Neuronal stem cell (in vitro differentiated cells): Measurements from ENCODE around the gene GOLM1.
A peak's percentile ranks its signal among the peaks of the same experiment; 100 is the strongest.

ENCODE experiments used
- DNase-seq: peaks from one replicate; pipeline ENCODE4 v3.0.0-alpha.2; 2013; ENCODE audit warnings: low spot score
- H2AFZ ChIP-seq: one replicate; pipeline ENCODE4 v1.6.1; 2013; ENCODE audit warnings: mild to moderate bottlenecking, low read length, inconsistent platforms
- H2AK5ac ChIP-seq: 2 replicates; pipeline ENCODE4 v1.6.1; 2013; ENCODE audit warnings: low read depth, mild to moderate bottlenecking, inconsistent platforms, low read length, moderate library complexity, mixed read lengths
- H2BK120ac ChIP-seq: 2 replicates; pipeline ENCODE4 v1.6.1; 2013; ENCODE audit warnings: low read depth, mild to moderate bottlenecking, inconsistent platforms, low read length, moderate library complexity, mixed read lengths
- H2BK12ac ChIP-seq: one replicate; pipeline ENCODE4 v1.6.1; 2013; ENCODE audit warnings: low read length, inconsistent platforms
- H2BK15ac ChIP-seq: 2 replicates; pipeline ENCODE4 v1.6.1; 2013; ENCODE audit warnings: mild to moderate bottlenecking, low read length, inconsistent platforms, mixed read lengths
- H2BK5ac ChIP-seq: one replicate; pipeline ENCODE4 v1.6.1; 2013; ENCODE audit warnings: inconsistent platforms, mild to moderate bottlenecking, low read length, moderate library complexity
- H3K14ac ChIP-seq: one replicate; pipeline ENCODE4 v1.6.1; 2013; ENCODE audit warnings: low read length, inconsistent platforms
- H3K18ac ChIP-seq: 2 replicates; pipeline ENCODE4 v1.6.1; 2013; ENCODE audit warnings: low read length, inconsistent platforms
- H3K23ac ChIP-seq: 2 replicates; pipeline ENCODE4 v1.6.1; 2013; ENCODE audit warnings: low read depth, mild to moderate bottlenecking, mixed read lengths, low read length, inconsistent platforms; ENCODE audit not compliant: poor library complexity
- H3K27ac ChIP-seq: replicated peaks from 3 replicates; pipeline ENCODE4 v1.5.1; 2013; ENCODE audit warnings: low read length, inconsistent platforms
- H3K27me3 ChIP-seq, 3 experiments: 2 replicates each; pipeline ENCODE4 v1.6.1; 2013; ENCODE audit warnings: low read length in 3 of 3, mild to moderate bottlenecking in 2 of 3, inconsistent platforms in 1 of 3, low read depth in 1 of 3, mixed read lengths in 1 of 3, moderate library complexity in 1 of 3; ENCODE audit not compliant: control insufficient read depth in 3 of 3, insufficient read depth in 3 of 3
- H3K36me3 ChIP-seq, 2 donors: replicated peaks in 1 of 2; 2 replicates each; pipeline ENCODE4 v1.6.1; 2013; ENCODE audit warnings: low read length in 2 of 2; ENCODE audit not compliant: control insufficient read depth in 2 of 2, insufficient read depth in 2 of 2
- H3K4ac ChIP-seq: 2 replicates; pipeline ENCODE4 v1.6.1; 2013; ENCODE audit warnings: inconsistent platforms, mild to moderate bottlenecking, low read length, moderate library complexity
- H3K4me1 ChIP-seq, 2 donors: 1 replicate in 1 of 2; 2 replicates in 1 of 2; pipeline ENCODE4 v1.6.1; 2013; ENCODE audit warnings: low read length in 2 of 2, low read depth in 1 of 2; ENCODE audit not compliant: control insufficient read depth in 2 of 2, insufficient read depth in 1 of 2
- H3K4me2 ChIP-seq: one replicate; pipeline ENCODE4 v1.6.1; 2013; ENCODE audit warnings: mild to moderate bottlenecking, low read length, inconsistent platforms; ENCODE audit not compliant: insufficient read depth, poor library complexity, severe bottlenecking
- H3K4me3 ChIP-seq, 2 donors: 2 replicates each; pipeline ENCODE4 v1.5.1; 2013; ENCODE audit warnings: low read length in 2 of 2, mild to moderate bottlenecking in 2 of 2, inconsistent platforms in 1 of 2, moderate library complexity in 1 of 2
- H3K79me1 ChIP-seq: one replicate; pipeline ENCODE4 v1.6.1; 2013; ENCODE audit warnings: low read depth, mild to moderate bottlenecking, inconsistent platforms, low read length, moderate library complexity
- H3K9ac ChIP-seq: one replicate; pipeline ENCODE4 v1.6.1; 2013; ENCODE audit warnings: mild to moderate bottlenecking, low read depth, low read length, inconsistent platforms; ENCODE audit not compliant: poor library complexity
- H3K9me3 ChIP-seq, 2 donors: replicated peaks in 1 of 2; 2 replicates each; pipeline versions ENCODE3 to v1.6.1; 2013; ENCODE audit warnings: low read length in 2 of 2, mild to moderate bottlenecking in 2 of 2, inconsistent platforms in 1 of 2, low read depth in 1 of 2, mixed read lengths in 1 of 2, moderate library complexity in 1 of 2; ENCODE audit not compliant: control insufficient read depth in 2 of 2, insufficient read depth in 1 of 2
- H4K8ac ChIP-seq: one replicate; pipeline ENCODE4 v1.6.1; 2013; ENCODE audit warnings: low read depth, mild to moderate bottlenecking, inconsistent platforms, low read length, moderate library complexity
- H4K91ac ChIP-seq: one replicate; pipeline ENCODE4 v1.6.1; 2013; ENCODE audit warnings: low read length, low read depth, mild to moderate bottlenecking, inconsistent platforms; ENCODE audit not compliant: poor library complexity
- WGBS, 2 donors: extraction: QIAGEN DNeasy Blood & Tissue Kit; methylation state at CpG; one replicate each; pipeline ENCODE4 v1.1.7; 2013; ENCODE audit warnings: missing lambda C conversion rate in 2 of 2, mixed read lengths in 1 of 2; ENCODE audit not compliant: insufficient read length in 2 of 2, insufficient replicate concordance in 1 of 2; ENCODE audit errors: extremely low coverage in 2 of 2; 5-methylcytosine and 5-hydroxymethylcytosine counted together

GOLM1 gene

GRCh38 chr9:86115886-86116285 is 16.5 kb upstream of the GOLM1 start:
- Histone ChIP-seq H2BK120ac (no peak overlapping the region), H3K27ac (no peak overlapping the region), H3K36me3 (no peaks in the 10 kb centered on the region), H3K4me3 (no peak overlapping the region), H2BK12ac (no peak overlapping the region), H2BK15ac (no peak overlapping the region), H4K8ac (no peak overlapping the region), H3K23ac (no peak overlapping the region), H2AFZ (peak overlapping the region; percentile 82), H3K4me2 (no peak overlapping the region), H3K9me3 (peaks cover 0 to 1% of the 10 kb centered on the region in 2 donors), H3K4me1 (peaks cover 0 to 9% of the 10 kb centered on the region in 2 donors), H3K9ac (no peak overlapping the region), H2BK5ac (no peak overlapping the region), H3K18ac (no peak overlapping the region), H4K91ac (no peak overlapping the region), H3K27me3 (no peaks in the 10 kb centered on the region), H3K14ac (no peak overlapping the region), H2AK5ac (no peak overlapping the region), H3K4ac (no peak overlapping the region), H3K79me1 (no peaks in the 10 kb centered on the region)
- WGBS, 2 donors, result no CpG with 5 or more reads among the region's 9 CpGs
- DNase-seq, result no peak

GRCh38 chr9:86112057-86112456 is 12.7 kb upstream of the GOLM1 start:
- H2BK5ac ChIP-seq, result no peak overlapping the region
- no peak overlapping the region for H2AFZ ChIP-seq
- H4K8ac ChIP-seq, result no peak overlapping the region
- no peak overlapping the region for H3K23ac ChIP-seq
- no CpG with 5 or more reads among the region's 5 CpGs for WGBS, 2 donors
- H4K91ac ChIP-seq, result no peak overlapping the region
- no peaks in the 10 kb centered on the region for H3K27me3 ChIP-seq
- H3K18ac ChIP-seq, result no peak overlapping the region
- H2BK120ac ChIP-seq, result no peak overlapping the region
- no peaks in the 10 kb centered on the region for H3K79me1 ChIP-seq
- peak overlapping the region; percentile 54 for H2AK5ac ChIP-seq
- peaks cover 0 to 9% of the 10 kb centered on the region in 2 donors for H3K4me1 ChIP-seq
- no peaks in the 10 kb centered on the region for H3K36me3 ChIP-seq
- no peak overlapping the region for H3K9ac ChIP-seq
- no peak overlapping the region for H2BK12ac ChIP-seq
- no peak for DNase-seq
- peak overlapping the region; percentile 83 for H2BK15ac ChIP-seq
- no peak overlapping the region for H3K4me3 ChIP-seq
- no peak overlapping the region for H3K4ac ChIP-seq
- no peak overlapping the region for H3K14ac ChIP-seq
- H3K4me2 ChIP-seq, result no peak overlapping the region
- peaks cover 0 to 1% of the 10 kb centered on the region in 2 donors for H3K9me3 ChIP-seq
- no peak overlapping the region for H3K27ac ChIP-seq

GRCh38 chr9:86102626-86103025 is 3.3 kb upstream of the GOLM1 start:
- Histone ChIP-seq H4K91ac (no peak overlapping the region), H3K18ac (peak overlapping the region; percentile 66), H2BK12ac (no peak overlapping the region), H3K4me1 (peaks cover 3 to 5% of the 10 kb centered on the region in 2 donors), H2BK15ac (no peak overlapping the region), H2BK5ac (no peak overlapping the region), H3K9me3 (no peaks in the 10 kb centered on the region), H3K23ac (no peak overlapping the region), H4K8ac (no peak overlapping the region), H2AK5ac (no peak overlapping the region), H3K27ac (no peak overlapping the region), H2BK120ac (no peak overlapping the region), H3K27me3 (peaks cover 0 to 48% (median 0%) of the 10 kb centered on the region in 3 experiments), H3K14ac (no peak overlapping the region), H3K4me3 (no peak overlapping the region), H3K4me2 (no peak overlapping the region), H3K4ac (no peak overlapping the region), H3K36me3 (no peaks in the 10 kb centered on the region), H2AFZ (no peak overlapping the region), H3K79me1 (peaks cover 4% of the 10 kb centered on the region), H3K9ac (peak overlapping the region; percentile 31)
- no CpG with 5 or more reads among the region's 3 CpGs for WGBS, 2 donors
- DNase-seq, result no peak

GRCh38 chr9:86099701-86100364 is 475 bp upstream of the GOLM1 start:
- Histone ChIP-seq H3K4ac (peak overlapping the region; percentile 69), H3K27me3 (peaks cover 0 to 44% (median 0%) of the 10 kb centered on the region in 3 experiments), H3K9ac (peak overlapping the region; percentile 92), H2BK120ac (no peak overlapping the region), H2BK12ac (no peak overlapping the region), H3K4me3 (peak overlapping the region; percentile 95 to 97), H3K36me3 (no peaks in the 10 kb centered on the region), H4K8ac (no peak overlapping the region), H3K4me2 (peak overlapping the region; percentile 78), H3K79me1 (peaks cover 6% of the 10 kb centered on the region), H2AFZ (peak overlapping the region; percentile 98), H2BK15ac (no peak overlapping the region), H3K9me3 (no peaks in the 10 kb centered on the region), H3K27ac (no peak overlapping the region), H4K91ac (no peak overlapping the region), H2BK5ac (no peak overlapping the region), H2AK5ac (no peak overlapping the region), H3K18ac (peak overlapping the region; percentile 97), H3K14ac (no peak overlapping the region), H3K4me1 (peaks cover 8 to 17% of the 10 kb centered on the region in 2 donors), H3K23ac (peak overlapping the region; percentile 48)
- peak; percentile 17 for DNase-seq
- WGBS, 2 donors, result no CpG with 5 or more reads among the region's 45 CpGs
